ENCODE data around the gene CALCOCO2.
A peak's percentile ranks its signal among the peaks of the same experiment; 100 is the strongest.
"Not testable (repeated sequence)": the region's sequence is repeated elsewhere in the genome, so short reads cannot be mapped to it uniquely, and the experiment has no call there.

Gene CALCOCO2

DNA sequence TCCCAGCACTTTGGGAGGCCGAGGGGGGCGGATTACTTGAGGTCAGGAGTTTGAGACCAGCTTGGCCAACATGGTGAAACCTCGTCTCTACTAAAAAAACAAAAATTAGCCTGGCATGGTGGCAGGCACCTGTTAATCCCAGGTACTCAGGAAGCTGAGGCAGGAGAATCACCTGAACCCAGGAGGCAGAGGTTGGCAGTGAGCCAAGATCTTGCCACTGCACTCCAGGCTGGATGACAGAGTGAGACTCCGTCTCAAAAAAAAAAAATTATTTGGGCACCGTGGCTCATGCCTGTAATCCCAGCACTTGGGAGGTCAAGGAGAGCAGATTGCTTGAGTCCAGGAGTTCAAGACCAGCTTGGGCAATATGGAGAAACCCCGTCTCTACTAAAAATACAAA lies 9.9 kb upstream of the CALCOCO2 start:
- H3K27ac ChIP-seq (ENCODE audit: low read depth in 2 of 2, low read length in 2 of 2); H3K36me3 ChIP-seq (ENCODE audit: control insufficient read depth in 2 of 2, insufficient read depth in 2 of 2, low read length in 2 of 2); H3K9me3 ChIP-seq (ENCODE audit: control insufficient read depth in 2 of 2, low read length in 2 of 2); H3K27me3 ChIP-seq (ENCODE audit: control insufficient read depth in 2 of 2, insufficient read depth in 2 of 2, low read length in 2 of 2); H3K9ac ChIP-seq (ENCODE audit: low read depth in 1 of 2, low read length in 2 of 2); H3K4me3 ChIP-seq (ENCODE audit: low read length in 2 of 2): not testable (repeated sequence)
- H3K4me1 ChIP-seq (ENCODE audit: control insufficient read depth in 2 of 2, insufficient read depth in 2 of 2, low read length in 2 of 2) = peaks cover 6 to 12% of the 10 kb centered on the region in 2 donors

GRCh38 chr17:48825446-48826381 lies 5.1 kb upstream of the CALCOCO2 start:
- Histone ChIP-seq H3K27ac (ENCODE audit: low read depth in 2 of 2, low read length in 2 of 2) (no peak overlapping the region), H3K4me1 (ENCODE audit: control insufficient read depth in 2 of 2, insufficient read depth in 2 of 2, low read length in 2 of 2) (no peaks in the 10 kb centered on the region), H3K9ac (ENCODE audit: low read depth in 1 of 2, low read length in 2 of 2) (no peak overlapping the region), H3K27me3 (ENCODE audit: control insufficient read depth in 2 of 2, insufficient read depth in 2 of 2, low read length in 2 of 2) (no peaks in the 10 kb centered on the region), H3K36me3 (ENCODE audit: control insufficient read depth in 2 of 2, insufficient read depth in 2 of 2, low read length in 2 of 2) (no peaks in the 10 kb centered on the region), H3K9me3 (ENCODE audit: control insufficient read depth in 2 of 2, low read length in 2 of 2) (no peaks in the 10 kb centered on the region), H3K4me3 (ENCODE audit: low read length in 2 of 2) (no peak overlapping the region)

GRCh38 chr17:48831549-48831883 lies 681 bp downstream of the CALCOCO2 start:
- H3K9me3 ChIP-seq (ENCODE audit: control insufficient read depth in 2 of 2, low read length in 2 of 2) = no peaks in the 10 kb centered on the region
- peaks cover 0 to 3% of the 10 kb centered on the region in 2 donors for H3K36me3 ChIP-seq (ENCODE audit: control insufficient read depth in 2 of 2, insufficient read depth in 2 of 2, low read length in 2 of 2)
- peaks cover 11 to 19% of the 10 kb centered on the region in 2 donors for H3K4me1 ChIP-seq (ENCODE audit: control insufficient read depth in 2 of 2, insufficient read depth in 2 of 2, low read length in 2 of 2)
- H3K27ac ChIP-seq (ENCODE audit: low read depth in 2 of 2, low read length in 2 of 2) = peak overlapping the region; percentile 98 to 99
- peak overlapping the region; percentile 78 to 85 for H3K4me3 ChIP-seq (ENCODE audit: low read length in 2 of 2)
- no peaks in the 10 kb centered on the region for H3K27me3 ChIP-seq (ENCODE audit: control insufficient read depth in 2 of 2, insufficient read depth in 2 of 2, low read length in 2 of 2)
- peak overlapping the region; percentile 99 to 100 for H3K9ac ChIP-seq (ENCODE audit: low read depth in 1 of 2, low read length in 2 of 2)

- Histone ChIP-seq H3K9me3 (ENCODE audit: control insufficient read depth in 2 of 2, low read length in 2 of 2) (no peaks in the 10 kb centered on the region), H3K4me3 (ENCODE audit: low read length in 2 of 2) (no peak overlapping the region), H3K36me3 (ENCODE audit: control insufficient read depth in 2 of 2, insufficient read depth in 2 of 2, low read length in 2 of 2) (peaks cover 0 to 3% of the 10 kb centered on the region in 2 donors), H3K4me1 (ENCODE audit: control insufficient read depth in 2 of 2, insufficient read depth in 2 of 2, low read length in 2 of 2) (peaks cover 17 to 22% of the 10 kb centered on the region in 2 donors), H3K27ac (ENCODE audit: low read depth in 2 of 2, low read length in 2 of 2) (no peak overlapping the region), H3K27me3 (ENCODE audit: control insufficient read depth in 2 of 2, insufficient read depth in 2 of 2, low read length in 2 of 2) (no peaks in the 10 kb centered on the region), H3K9ac (ENCODE audit: low read depth in 1 of 2, low read length in 2 of 2) (no peak overlapping the region)
Measured at GRCh38 chr17:48834973-48835372, 4.1 kb downstream of the CALCOCO2 start.

- Histone ChIP-seq H3K9ac (ENCODE audit: low read depth in 1 of 2, low read length in 2 of 2) (no peak overlapping the region), H3K9me3 (ENCODE audit: control insufficient read depth in 2 of 2, low read length in 2 of 2) (no peaks in the 10 kb centered on the region), H3K27me3 (ENCODE audit: control insufficient read depth in 2 of 2, insufficient read depth in 2 of 2, low read length in 2 of 2) (no peaks in the 10 kb centered on the region), H3K4me3 (ENCODE audit: low read length in 2 of 2) (no peak overlapping the region), H3K36me3 (ENCODE audit: control insufficient read depth in 2 of 2, insufficient read depth in 2 of 2, low read length in 2 of 2) (peaks cover 0 to 3% of the 10 kb centered on the region in 2 donors), H3K4me1 (ENCODE audit: control insufficient read depth in 2 of 2, insufficient read depth in 2 of 2, low read length in 2 of 2) (peaks cover 26 to 30% of the 10 kb centered on the region in 2 donors), H3K27ac (ENCODE audit: low read depth in 2 of 2, low read length in 2 of 2) (no peak overlapping the region)
Measured at GRCh38 chr17:48835971-48836370, 5.1 kb downstream of the CALCOCO2 start.

GRCh38 chr17:48837458-48837857 lies 6.6 kb downstream of the CALCOCO2 start:
- H3K4me3 ChIP-seq (ENCODE audit: low read length in 2 of 2) = peak overlapping the region in 1 of 2 donors; percentile 7
- H3K36me3 ChIP-seq (ENCODE audit: control insufficient read depth in 2 of 2, insufficient read depth in 2 of 2, low read length in 2 of 2); H3K9ac ChIP-seq (ENCODE audit: low read depth in 1 of 2, low read length in 2 of 2); H3K27ac ChIP-seq (ENCODE audit: low read depth in 2 of 2, low read length in 2 of 2); H3K27me3 ChIP-seq (ENCODE audit: control insufficient read depth in 2 of 2, insufficient read depth in 2 of 2, low read length in 2 of 2); H3K9me3 ChIP-seq (ENCODE audit: control insufficient read depth in 2 of 2, low read length in 2 of 2): not testable (repeated sequence)
- peaks cover 26 to 28% of the 10 kb centered on the region in 2 donors for H3K4me1 ChIP-seq (ENCODE audit: control insufficient read depth in 2 of 2, insufficient read depth in 2 of 2, low read length in 2 of 2)

DNA sequence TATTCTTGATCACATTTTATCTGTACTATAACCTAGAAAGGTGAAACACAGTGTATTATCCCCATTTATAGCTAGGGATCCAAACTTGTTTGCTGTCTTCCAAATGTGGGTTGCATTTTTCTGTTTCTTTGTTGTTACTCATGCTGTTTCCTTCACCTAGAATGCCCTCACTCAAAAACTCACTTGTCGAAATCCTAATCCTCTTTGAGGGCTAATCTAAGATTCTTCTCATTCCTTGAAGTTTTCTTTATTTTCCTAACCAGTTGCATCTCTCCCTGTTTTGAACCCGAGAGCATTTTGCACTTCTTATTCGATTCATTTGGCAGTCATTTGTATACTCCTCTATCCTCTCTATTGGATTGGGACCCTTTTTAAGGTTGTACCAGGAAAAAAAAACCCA lies 9.6 kb downstream of the CALCOCO2 start:
- Histone ChIP-seq H3K27me3 (ENCODE audit: control insufficient read depth in 2 of 2, insufficient read depth in 2 of 2, low read length in 2 of 2) (no peaks in the 10 kb centered on the region), H3K4me1 (ENCODE audit: control insufficient read depth in 2 of 2, insufficient read depth in 2 of 2, low read length in 2 of 2) (peaks cover 19 to 30% of the 10 kb centered on the region in 2 donors), H3K36me3 (ENCODE audit: control insufficient read depth in 2 of 2, insufficient read depth in 2 of 2, low read length in 2 of 2) (peaks cover 13 to 18% of the 10 kb centered on the region in 2 donors), H3K27ac (ENCODE audit: low read depth in 2 of 2, low read length in 2 of 2) (peak overlapping the region; percentile 61 to 87), H3K9ac (ENCODE audit: low read depth in 1 of 2, low read length in 2 of 2) (no peak overlapping the region), H3K4me3 (ENCODE audit: low read length in 2 of 2) (no peak overlapping the region), H3K9me3 (ENCODE audit: control insufficient read depth in 2 of 2, low read length in 2 of 2) (no peaks in the 10 kb centered on the region)

DNA sequence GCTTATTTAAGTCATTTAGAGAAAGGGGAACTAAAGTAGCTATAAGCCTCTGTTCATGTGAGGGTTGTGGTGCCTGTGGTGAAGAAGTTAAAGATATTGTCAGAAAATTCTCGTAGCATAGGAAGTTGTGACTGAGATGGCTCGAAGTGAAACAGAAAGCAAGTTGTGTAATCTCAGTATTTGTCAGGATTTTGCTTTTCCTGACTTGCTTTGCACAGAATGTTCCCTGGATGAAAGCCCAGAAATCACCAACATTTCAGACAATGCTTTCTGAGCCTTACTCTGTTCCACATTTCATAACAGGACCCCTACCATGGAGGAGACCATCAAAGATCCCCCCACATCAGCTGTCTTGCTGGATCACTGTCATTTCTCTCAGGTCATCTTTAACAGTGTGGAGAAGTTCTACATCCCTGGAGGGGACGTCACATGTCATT lies 10.6 kb downstream of the CALCOCO2 start:
- H3K4me1 ChIP-seq (ENCODE audit: control insufficient read depth in 2 of 2, insufficient read depth in 2 of 2, low read length in 2 of 2) = peaks cover 15 to 30% of the 10 kb centered on the region in 2 donors
- H3K9ac ChIP-seq (ENCODE audit: low read depth in 1 of 2, low read length in 2 of 2) = peak overlapping the region; percentile 26 to 41
- peaks cover 15 to 24% of the 10 kb centered on the region in 2 donors for H3K36me3 ChIP-seq (ENCODE audit: control insufficient read depth in 2 of 2, insufficient read depth in 2 of 2, low read length in 2 of 2)
- no peaks in the 10 kb centered on the region for H3K9me3 ChIP-seq (ENCODE audit: control insufficient read depth in 2 of 2, low read length in 2 of 2)
- peak overlapping the region; percentile 61 to 87 for H3K27ac ChIP-seq (ENCODE audit: low read depth in 2 of 2, low read length in 2 of 2)
- H3K4me3 ChIP-seq (ENCODE audit: low read length in 2 of 2) = peak overlapping the region; percentile 42 to 58
- no peaks in the 10 kb centered on the region for H3K27me3 ChIP-seq (ENCODE audit: control insufficient read depth in 2 of 2, insufficient read depth in 2 of 2, low read length in 2 of 2)

GRCh38 chr17:48842746-48843145 lies 11.9 kb downstream of the CALCOCO2 start:
- no peaks in the 10 kb centered on the region for H3K27me3 ChIP-seq (ENCODE audit: control insufficient read depth in 2 of 2, insufficient read depth in 2 of 2, low read length in 2 of 2)
- peaks cover 14 to 26% of the 10 kb centered on the region in 2 donors for H3K4me1 ChIP-seq (ENCODE audit: control insufficient read depth in 2 of 2, insufficient read depth in 2 of 2, low read length in 2 of 2)
- H3K9me3 ChIP-seq (ENCODE audit: control insufficient read depth in 2 of 2, low read length in 2 of 2) = no peaks in the 10 kb centered on the region
- no peak overlapping the region for H3K4me3 ChIP-seq (ENCODE audit: low read length in 2 of 2)
- no peak overlapping the region for H3K9ac ChIP-seq (ENCODE audit: low read depth in 1 of 2, low read length in 2 of 2)
- peaks cover 15 to 32% of the 10 kb centered on the region in 2 donors for H3K36me3 ChIP-seq (ENCODE audit: control insufficient read depth in 2 of 2, insufficient read depth in 2 of 2, low read length in 2 of 2)
- no peak overlapping the region for H3K27ac ChIP-seq (ENCODE audit: low read depth in 2 of 2, low read length in 2 of 2)

GRCh38 chr17:48843187-48843900 lies 12.5 kb downstream of the CALCOCO2 start:
- Histone ChIP-seq H3K9me3 (ENCODE audit: control insufficient read depth in 2 of 2, low read length in 2 of 2) (no peaks in the 10 kb centered on the region), H3K4me1 (ENCODE audit: control insufficient read depth in 2 of 2, insufficient read depth in 2 of 2, low read length in 2 of 2) (peaks cover 14 to 24% of the 10 kb centered on the region in 2 donors), H3K9ac (ENCODE audit: low read depth in 1 of 2, low read length in 2 of 2) (no peak overlapping the region), H3K36me3 (ENCODE audit: control insufficient read depth in 2 of 2, insufficient read depth in 2 of 2, low read length in 2 of 2) (peaks cover 20 to 37% of the 10 kb centered on the region in 2 donors), H3K27me3 (ENCODE audit: control insufficient read depth in 2 of 2, insufficient read depth in 2 of 2, low read length in 2 of 2) (no peaks in the 10 kb centered on the region), H3K27ac (ENCODE audit: low read depth in 2 of 2, low read length in 2 of 2) (peak overlapping the region in 1 of 2 donors; percentile 6), H3K4me3 (ENCODE audit: low read length in 2 of 2) (no peak overlapping the region)
